ENCODE results near the gene DNAH12. TPM values are rescaled to one million over a fixed set of nuclear protein-coding genes. Genes with fewer than 3 reads are reported as not detected.

The DNAH12 gene
- total and polyA plus RNA-seq, 2 of the 13 experiments (the other 11 are each of a cell fraction or from before 2014, with no cell fraction given) = 0.11 TPM

GRCh38 chr3:57397175-57398026, 146.7 kb downstream of the DNAH12 start (continued):
- no peak for TF ChIP-seq ZNF597 (CRISPR knock-in tag; IDR thresholded peaks at IDR 0.05)
- no peak for TF ChIP-seq SOX13 (IDR thresholded peaks at IDR 0.05)
- peak in 1 of 2 experiments; percentile 15; a peak in 1 of 4 replicates for TF ChIP-seq SOX13 (CRISPR knock-in tag; conservative IDR thresholded peaks at IDR 0.05 in 1 of 2, IDR thresholded peaks at IDR 0.05 in 1 of 2)
- no peak for TF ChIP-seq ZNF468 (CRISPR knock-in tag; IDR thresholded peaks at IDR 0.05)
- TF ChIP-seq, protein P1, sequence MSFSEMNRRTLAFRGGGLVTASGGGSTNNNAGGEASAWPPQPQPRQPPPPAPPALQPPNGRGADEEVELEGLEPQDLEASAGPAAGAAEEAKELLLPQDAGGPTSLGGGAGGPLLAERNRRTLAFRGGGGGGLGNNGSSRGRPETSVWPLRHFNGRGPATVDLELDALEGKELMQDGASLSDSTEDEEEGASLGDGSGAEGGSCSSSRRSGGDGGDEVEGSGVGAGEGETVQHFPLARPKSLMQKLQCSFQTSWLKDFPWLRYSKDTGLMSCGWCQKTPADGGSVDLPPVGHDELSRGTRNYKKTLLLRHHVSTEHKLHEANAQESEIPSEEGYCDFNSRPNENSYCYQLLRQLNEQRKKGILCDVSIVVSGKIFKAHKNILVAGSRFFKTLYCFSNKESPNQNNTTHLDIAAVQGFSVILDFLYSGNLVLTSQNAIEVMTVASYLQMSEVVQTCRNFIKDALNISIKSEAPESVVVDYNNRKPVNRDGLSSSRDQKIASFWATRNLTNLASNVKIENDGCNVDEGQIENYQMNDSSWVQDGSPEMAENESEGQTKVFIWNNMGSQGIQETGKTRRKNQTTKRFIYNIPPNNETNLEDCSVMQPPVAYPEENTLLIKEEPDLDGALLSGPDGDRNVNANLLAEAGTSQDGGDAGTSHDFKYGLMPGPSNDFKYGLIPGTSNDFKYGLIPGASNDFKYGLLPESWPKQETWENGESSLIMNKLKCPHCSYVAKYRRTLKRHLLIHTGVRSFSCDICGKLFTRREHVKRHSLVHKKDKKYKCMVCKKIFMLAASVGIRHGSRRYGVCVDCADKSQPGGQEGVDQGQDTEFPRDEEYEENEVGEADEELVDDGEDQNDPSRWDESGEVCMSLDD (CRISPR knock-in tag; IDR thresholded peaks at IDR 0.05; ENCODE audit: borderline replicate concordance) = no peak
- TF ChIP-seq, protein P2, sequence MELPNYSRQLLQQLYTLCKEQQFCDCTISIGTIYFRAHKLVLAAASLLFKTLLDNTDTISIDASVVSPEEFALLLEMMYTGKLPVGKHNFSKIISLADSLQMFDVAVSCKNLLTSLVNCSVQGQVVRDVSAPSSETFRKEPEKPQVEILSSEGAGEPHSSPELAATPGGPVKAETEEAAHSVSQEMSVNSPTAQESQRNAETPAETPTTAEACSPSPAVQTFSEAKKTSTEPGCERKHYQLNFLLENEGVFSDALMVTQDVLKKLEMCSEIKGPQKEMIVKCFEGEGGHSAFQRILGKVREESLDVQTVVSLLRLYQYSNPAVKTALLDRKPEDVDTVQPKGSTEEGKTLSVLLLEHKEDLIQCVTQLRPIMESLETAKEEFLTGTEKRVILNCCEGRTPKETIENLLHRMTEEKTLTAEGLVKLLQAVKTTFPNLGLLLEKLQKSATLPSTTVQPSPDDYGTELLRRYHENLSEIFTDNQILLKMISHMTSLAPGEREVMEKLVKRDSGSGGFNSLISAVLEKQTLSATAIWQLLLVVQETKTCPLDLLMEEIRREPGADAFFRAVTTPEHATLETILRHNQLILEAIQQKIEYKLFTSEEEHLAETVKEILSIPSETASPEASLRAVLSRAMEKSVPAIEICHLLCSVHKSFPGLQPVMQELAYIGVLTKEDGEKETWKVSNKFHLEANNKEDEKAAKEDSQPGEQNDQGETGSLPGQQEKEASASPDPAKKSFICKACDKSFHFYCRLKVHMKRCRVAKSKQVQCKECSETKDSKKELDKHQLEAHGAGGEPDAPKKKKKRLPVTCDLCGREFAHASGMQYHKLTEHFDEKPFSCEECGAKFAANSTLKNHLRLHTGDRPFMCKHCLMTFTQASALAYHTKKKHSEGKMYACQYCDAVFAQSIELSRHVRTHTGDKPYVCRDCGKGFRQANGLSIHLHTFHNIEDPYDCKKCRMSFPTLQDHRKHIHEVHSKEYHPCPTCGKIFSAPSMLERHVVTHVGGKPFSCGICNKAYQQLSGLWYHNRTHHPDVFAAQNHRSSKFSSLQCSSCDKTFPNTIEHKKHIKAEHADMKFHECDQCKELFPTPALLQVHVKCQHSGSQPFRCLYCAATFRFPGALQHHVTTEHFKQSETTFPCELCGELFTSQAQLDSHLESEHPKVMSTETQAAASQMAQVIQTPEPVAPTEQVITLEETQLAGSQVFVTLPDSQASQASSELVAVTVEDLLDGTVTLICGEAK (IDR thresholded peaks at IDR 0.05) = no peak
- TF ChIP-seq, protein P2 (CRISPR knock-in tag; IDR thresholded peaks at IDR 0.05) = no peak
- no peak for TF ChIP-seq ATF1 (CRISPR knock-in tag; IDR thresholded peaks at IDR 0.05)
- TF ChIP-seq HOXA9 (CRISPR knock-in tag; IDR thresholded peaks at IDR 0.05; ENCODE audit: borderline replicate concordance) = no peak
- TF ChIP-seq CBX1 (IDR thresholded peaks at IDR 0.05; ENCODE audit: low read depth) = no peak
- no peak for TF ChIP-seq ZNF75D (CRISPR knock-in tag; IDR thresholded peaks at IDR 0.05; ENCODE audit: borderline replicate concordance)
- TF ChIP-seq THRA (CRISPR knock-in tag; IDR thresholded peaks at IDR 0.05; ENCODE audit: borderline replicate concordance) = 0 out of 2 replicates have a peak, but pooled peaks have one; percentile 44
- TF ChIP-seq ARNTL (CRISPR knock-in tag; IDR thresholded peaks at IDR 0.05) = no peak
- TF ChIP-seq ZFP36L1 (CRISPR knock-in tag; IDR thresholded peaks at IDR 0.05) = no peak

Data from HepG2 (cell line).